Calu3 (cell line): Measurements from ENCODE around the gene SH3BP5. TPM values are rescaled to one million over a fixed set of nuclear protein-coding genes. Genes with fewer than 3 reads are reported as not detected.

ENCODE experiments used
- BruUV-seq: library from RNA; stranded (reverse); fragments of 400-500 nt; replicated peaks from 2 replicates; lab custom pipeline; 2021; lab: Mats Ljungman, UMichigan
- CTCF ChIA-PET: fragments of 300-600 bp; sonication (Branson Sonifier 250); formaldehyde crosslinking; loops from one replicate; lab custom pipeline; 2022; ENCODE audit warnings: antibody characterized with exemption; lab: Charles Lee
- DNase-seq: peaks from one replicate; pipeline ENCODE4 v3.0.0; 2022
- H3K27ac Mint-ChIP-seq: one replicate; pipeline ENCODE4 v1.8.0; 2022; ENCODE audit warnings: mixed read lengths; ENCODE audit not compliant: unreplicated experiment
- H3K27me3 Mint-ChIP-seq: one replicate; pipeline ENCODE4 v1.8.0; 2022; ENCODE audit warnings: mixed read lengths; ENCODE audit not compliant: unreplicated experiment
- H3K36me3 Mint-ChIP-seq: one replicate; pipeline ENCODE4 v1.8.0; 2022; ENCODE audit warnings: mild to moderate bottlenecking, moderate library complexity, mixed read lengths; ENCODE audit not compliant: insufficient read depth, unreplicated experiment
- H3K4me1 Mint-ChIP-seq: one replicate; pipeline ENCODE4 v1.8.0; 2022; ENCODE audit warnings: mild to moderate bottlenecking, low read depth, mixed read lengths; ENCODE audit not compliant: unreplicated experiment
- H3K4me3 Mint-ChIP-seq: one replicate; pipeline ENCODE4 v1.8.0; 2022; ENCODE audit warnings: mild to moderate bottlenecking, low read depth, moderate library complexity, mixed read lengths; ENCODE audit not compliant: unreplicated experiment
- H3K9me3 Mint-ChIP-seq: one replicate; pipeline ENCODE4 v1.8.0; 2022; ENCODE audit warnings: low read depth, mixed read lengths; ENCODE audit not compliant: unreplicated experiment
- intact Hi-C: fragments of 100-400 bp; cut with micrococcal nuclease; formaldehyde crosslinking; loops from one replicate; pipeline ENCODE4 v1.10.0; 2022; ENCODE audit not compliant: unreplicated experiment
- total RNA-seq: library from RNA; stranded (reverse); gene quantifications from 2 replicates; pipeline ENCODE4 v1.2.3, GENCODE V29; 2022
- TF ChIP-seq, protein P1 (sequence below): fragments of 200-600 bp; IDR thresholded peaks from one replicate; pipeline ENCODE4 v1.8.0; 2022; ENCODE audit warnings: antibody characterized with exemption; ENCODE audit not compliant: unreplicated experiment

SH3BP5 gene
- total RNA-seq, 1 experiment from 2014 or later, result 4.0 TPM

DNA sequence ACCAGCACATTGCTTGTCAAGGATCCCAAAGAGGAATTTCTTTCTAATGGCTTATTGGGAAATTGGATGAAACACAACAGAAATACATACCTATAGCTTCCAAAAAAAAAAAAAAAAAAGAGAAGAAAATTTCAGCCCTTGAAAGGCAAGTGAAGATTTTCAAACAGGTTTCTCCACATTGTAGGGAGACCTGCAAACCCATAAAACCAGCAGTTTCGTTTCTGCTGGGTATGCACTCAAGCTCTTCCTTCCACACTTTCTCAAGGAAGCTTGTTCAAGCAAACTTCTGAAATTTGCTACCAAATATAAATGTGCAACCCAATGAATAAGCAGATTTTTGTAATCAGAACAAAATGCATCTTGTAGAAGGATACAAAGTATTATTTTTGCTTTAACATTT, 15.9 kb upstream of the SH3BP5 start:
- Mint-ChIP-seq H3K4me3 (no peak overlapping the region), H3K36me3 (no peaks in the 10 kb centered on the region), H3K27ac (no peak overlapping the region), H3K4me1 (peaks cover 8% of the 10 kb centered on the region), H3K27me3 (peaks cover 21% of the 10 kb centered on the region), H3K9me3 (no peaks in the 10 kb centered on the region)
- DNase-seq, result no peak
- TF ChIP-seq, protein P1, sequence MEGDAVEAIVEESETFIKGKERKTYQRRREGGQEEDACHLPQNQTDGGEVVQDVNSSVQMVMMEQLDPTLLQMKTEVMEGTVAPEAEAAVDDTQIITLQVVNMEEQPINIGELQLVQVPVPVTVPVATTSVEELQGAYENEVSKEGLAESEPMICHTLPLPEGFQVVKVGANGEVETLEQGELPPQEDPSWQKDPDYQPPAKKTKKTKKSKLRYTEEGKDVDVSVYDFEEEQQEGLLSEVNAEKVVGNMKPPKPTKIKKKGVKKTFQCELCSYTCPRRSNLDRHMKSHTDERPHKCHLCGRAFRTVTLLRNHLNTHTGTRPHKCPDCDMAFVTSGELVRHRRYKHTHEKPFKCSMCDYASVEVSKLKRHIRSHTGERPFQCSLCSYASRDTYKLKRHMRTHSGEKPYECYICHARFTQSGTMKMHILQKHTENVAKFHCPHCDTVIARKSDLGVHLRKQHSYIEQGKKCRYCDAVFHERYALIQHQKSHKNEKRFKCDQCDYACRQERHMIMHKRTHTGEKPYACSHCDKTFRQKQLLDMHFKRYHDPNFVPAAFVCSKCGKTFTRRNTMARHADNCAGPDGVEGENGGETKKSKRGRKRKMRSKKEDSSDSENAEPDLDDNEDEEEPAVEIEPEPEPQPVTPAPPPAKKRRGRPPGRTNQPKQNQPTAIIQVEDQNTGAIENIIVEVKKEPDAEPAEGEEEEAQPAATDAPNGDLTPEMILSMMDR, result no peak
- BruUV-seq, result no TSS peak
- CTCF ChIA-PET, result no interaction called here
- intact Hi-C loops, result no loop called here

DNA sequence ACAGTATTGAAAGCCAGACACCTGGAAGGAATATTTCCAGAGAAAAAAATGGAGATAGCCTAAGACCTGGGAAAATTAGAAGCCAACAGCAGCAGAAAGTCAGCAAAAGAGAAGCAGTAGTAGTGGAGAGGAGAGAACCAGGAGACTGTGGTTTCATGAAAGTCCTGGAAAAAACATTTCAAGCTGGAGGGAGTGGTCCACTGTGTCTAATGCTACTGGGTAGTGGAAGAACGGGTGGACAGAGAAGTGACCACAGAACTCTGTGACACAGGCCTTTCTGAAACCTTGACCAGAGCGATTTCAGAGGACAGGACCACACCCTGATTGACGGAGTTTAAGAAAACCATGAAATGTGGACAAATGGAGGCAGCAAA, 15.3 kb upstream of the SH3BP5 start:
- DNase-seq, result no peak
- TF ChIP-seq, protein P1, result no peak
- peaks cover 21% of the 10 kb centered on the region for H3K27me3 Mint-ChIP-seq
- H3K4me3 Mint-ChIP-seq, result no peak overlapping the region
- CTCF ChIA-PET, result no interaction called here
- no peaks in the 10 kb centered on the region for H3K9me3 Mint-ChIP-seq
- intact Hi-C loops, result no loop called here
- H3K27ac Mint-ChIP-seq, result no peak overlapping the region
- H3K4me1 Mint-ChIP-seq, result peaks cover 8% of the 10 kb centered on the region
- no peaks in the 10 kb centered on the region for H3K36me3 Mint-ChIP-seq
- BruUV-seq, result no TSS peak

DNA sequence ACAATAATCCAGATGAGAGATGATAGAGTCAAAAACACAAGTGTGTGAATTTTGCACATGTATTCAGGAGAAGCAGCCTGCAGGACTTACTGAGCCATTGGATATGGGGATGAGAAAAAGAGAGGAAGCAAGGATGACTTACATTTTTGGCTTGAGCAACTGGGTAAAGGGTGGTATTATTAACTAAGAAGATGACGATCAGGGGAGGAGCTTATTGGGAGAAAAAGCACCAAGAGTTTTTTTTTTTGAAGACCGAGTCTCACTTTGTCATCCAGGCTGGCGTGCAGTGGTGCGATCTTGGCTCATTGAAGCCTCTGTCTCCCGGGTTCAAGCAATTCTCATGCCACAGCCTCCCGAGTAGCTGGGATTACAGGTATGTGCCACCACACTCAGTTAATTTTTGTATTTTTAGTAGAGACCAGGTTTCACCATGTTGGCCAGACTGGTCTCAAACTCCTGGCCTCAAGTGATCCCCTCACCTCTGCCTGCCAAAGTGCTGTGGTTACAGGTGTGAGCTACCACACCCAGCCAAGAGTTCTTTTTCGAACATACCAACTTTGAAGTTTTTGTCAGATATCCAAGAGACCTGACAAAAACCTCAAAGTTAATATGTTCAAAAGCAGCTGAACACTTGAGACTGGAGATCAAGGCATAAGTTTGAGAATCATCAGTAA, 14.8 kb upstream of the SH3BP5 start:
- Mint-ChIP-seq H3K36me3 (no peaks in the 10 kb centered on the region), H3K4me3 (no peak overlapping the region), H3K4me1 (peaks cover 8% of the 10 kb centered on the region), H3K9me3 (no peaks in the 10 kb centered on the region), H3K27ac (no peak overlapping the region), H3K27me3 (peaks cover 21% of the 10 kb centered on the region)
- CTCF ChIA-PET, result no interaction called here
- TF ChIP-seq, protein P1, result no peak
- no TSS peak for BruUV-seq
- no peak for DNase-seq
- intact Hi-C loops, result no loop called here

DNA sequence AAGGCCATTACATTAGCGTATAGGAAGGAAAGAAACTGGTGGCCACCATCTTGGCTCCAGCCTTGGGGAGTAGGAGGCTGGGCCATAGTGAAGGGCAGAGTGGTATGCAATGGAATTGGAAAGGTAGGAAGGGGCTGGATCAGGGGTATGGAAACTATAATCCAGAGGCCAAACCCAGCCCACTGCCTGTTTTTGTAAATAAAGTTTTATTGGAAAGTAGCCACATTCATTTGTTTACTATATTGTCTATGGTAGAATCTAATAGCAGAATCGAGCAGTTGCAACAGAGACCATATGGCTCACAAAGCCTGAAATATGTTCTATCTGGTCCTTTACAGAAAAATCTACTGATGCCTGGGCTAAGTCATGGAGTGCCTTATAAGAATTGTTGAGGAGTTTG, 14.1 kb upstream of the SH3BP5 start:
- H3K27me3 Mint-ChIP-seq, result peaks cover 21% of the 10 kb centered on the region
- CTCF ChIA-PET, result no interaction called here
- no peak overlapping the region for H3K27ac Mint-ChIP-seq
- TF ChIP-seq, protein P1, result no peak
- H3K36me3 Mint-ChIP-seq, result no peaks in the 10 kb centered on the region
- intact Hi-C loops, result no loop called here
- H3K4me3 Mint-ChIP-seq, result no peak overlapping the region
- no TSS peak for BruUV-seq
- no peaks in the 10 kb centered on the region for H3K9me3 Mint-ChIP-seq
- H3K4me1 Mint-ChIP-seq, result peaks cover 8% of the 10 kb centered on the region
- DNase-seq, result no peak
